Peyer's patch (tissue), 4 donors: ENCODE results near the gene EXOC4. TPM values are rescaled to one million over a fixed set of nuclear protein-coding genes. Genes with fewer than 3 reads are reported as not detected.

Source experiments
- DNase-seq, 3 donors: peaks; one replicate each; pipeline ENCODE4 v3.0.0-alpha.2; 2017 to 2019
- H3K27ac ChIP-seq, 4 donors: fragments of 200-600 bp; sonication (generic); one replicate each; pipeline ENCODE4 v1.5.1; 2016 to 2019
- H3K27me3 ChIP-seq, 2 donors: fragments of 200-600 bp; sonication (generic); one replicate each; pipeline ENCODE4 v1.5.1; 2019
- H3K36me3 ChIP-seq, 3 donors: fragments of 200-600 bp; sonication (generic); one replicate each; pipeline ENCODE4 v1.5.1; 2016 to 2019
- H3K4me1 ChIP-seq, 4 donors: fragments of 200-600 bp; sonication (generic); one replicate each; pipeline ENCODE4 v1.5.1; 2016 to 2019
- H3K4me3 ChIP-seq, 4 donors: fragments of 200-600 bp; sonication (generic); 1 replicate in 3 of 4; 2 replicates in 1 of 4; pipeline ENCODE4 v1.5.1; 2016 to 2019; ENCODE audit warnings: mild to moderate bottlenecking in 1 of 4
- H3K9me3 ChIP-seq, 4 donors: fragments of 200-600 bp; sonication (generic); one replicate each; pipeline ENCODE4 v1.5.1; 2016 to 2019; ENCODE audit warnings: mild to moderate bottlenecking in 1 of 4
- CTCF ChIP-seq, 6 experiments: fragments of 450-650 bp in 4 of 6; fragments of 200-600 bp in 2 of 6; sonication (generic) in 1 of 6; IDR thresholded peaks; one replicate each; pipeline ENCODE4 v1.5.1; 2017 to 2019; ENCODE audit warnings: antibody characterized with exemption in 6 of 6, mild to moderate bottlenecking in 3 of 6, moderate library complexity in 1 of 6
- POLR2A ChIP-seq, 2 donors: fragments of 450-650 bp; IDR thresholded peaks; one replicate each; pipeline ENCODE4 v1.5.1; 2017; ENCODE audit warnings: antibody characterized with exemption in 2 of 2, mild to moderate bottlenecking in 2 of 2, moderate library complexity in 2 of 2
- total RNA-seq, 4 donors: library from RNA; depleted of rRNA; stranded (reverse); fragments of >200 nt; gene quantifications; one replicate each; pipeline ENCODE4 v1.1.0, GENCODE V29; 2016

Gene EXOC4
- total RNA-seq, 4 donors from 2014 or later, result 128 to 502 (median 141) TPM

- Histone ChIP-seq H3K4me3 (no peak overlapping the region), H3K27ac (no peak overlapping the region), H3K4me1 (no peaks in the 10 kb centered on the region), H3K27me3 (no peaks in the 10 kb centered on the region), H3K9me3 (no peaks in the 10 kb centered on the region), H3K36me3 (no peaks in the 10 kb centered on the region)
- TF ChIP-seq CTCF (IDR thresholded peaks at IDR 0.05) (no peak), POLR2A (IDR thresholded peaks at IDR 0.05) (no peak)
- no peak for DNase-seq
Measured at GRCh38 chr7:133843341-133843740, 590.5 kb downstream of the EXOC4 start.

DNA sequence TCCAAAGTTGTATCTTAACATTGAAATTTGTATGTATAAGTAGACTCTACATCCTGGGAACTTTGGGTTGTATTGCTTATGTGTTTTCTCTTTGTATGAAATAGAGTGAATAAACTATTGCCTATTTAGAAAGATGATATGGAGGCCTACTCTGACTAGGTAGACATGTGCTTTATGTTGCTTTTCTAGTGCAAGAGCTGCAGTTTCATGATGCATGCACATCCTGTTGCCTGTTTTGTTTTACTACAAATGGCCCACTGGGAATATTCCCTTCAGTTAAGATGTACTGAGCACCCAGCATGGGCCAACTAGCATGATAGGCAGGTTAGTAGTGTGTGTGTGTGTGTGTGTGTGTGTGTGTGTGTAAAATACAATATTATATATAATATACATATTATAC lies 592.1 kb downstream of the EXOC4 start:
- DNase-seq, result no peak
- no peak for TF ChIP-seq CTCF (IDR thresholded peaks at IDR 0.05)
- TF ChIP-seq POLR2A (IDR thresholded peaks at IDR 0.05), result no peak
- Histone ChIP-seq H3K27ac (no peak overlapping the region), H3K4me1 (no peaks in the 10 kb centered on the region), H3K9me3 (no peaks in the 10 kb centered on the region), H3K27me3 (no peaks in the 10 kb centered on the region), H3K36me3 (no peaks in the 10 kb centered on the region), H3K4me3 (no peak overlapping the region)

- no peak for DNase-seq
- Histone ChIP-seq H3K36me3 (no peaks in the 10 kb centered on the region), H3K27me3 (no peaks in the 10 kb centered on the region), H3K4me1 (no peaks in the 10 kb centered on the region), H3K4me3 (no peak overlapping the region), H3K9me3 (no peaks in the 10 kb centered on the region), H3K27ac (no peak overlapping the region)
- TF ChIP-seq CTCF (IDR thresholded peaks at IDR 0.05) (no peak), POLR2A (IDR thresholded peaks at IDR 0.05) (no peak)
Measured at GRCh38 chr7:133846203-133846945, 593.5 kb downstream of the EXOC4 start.

DNA sequence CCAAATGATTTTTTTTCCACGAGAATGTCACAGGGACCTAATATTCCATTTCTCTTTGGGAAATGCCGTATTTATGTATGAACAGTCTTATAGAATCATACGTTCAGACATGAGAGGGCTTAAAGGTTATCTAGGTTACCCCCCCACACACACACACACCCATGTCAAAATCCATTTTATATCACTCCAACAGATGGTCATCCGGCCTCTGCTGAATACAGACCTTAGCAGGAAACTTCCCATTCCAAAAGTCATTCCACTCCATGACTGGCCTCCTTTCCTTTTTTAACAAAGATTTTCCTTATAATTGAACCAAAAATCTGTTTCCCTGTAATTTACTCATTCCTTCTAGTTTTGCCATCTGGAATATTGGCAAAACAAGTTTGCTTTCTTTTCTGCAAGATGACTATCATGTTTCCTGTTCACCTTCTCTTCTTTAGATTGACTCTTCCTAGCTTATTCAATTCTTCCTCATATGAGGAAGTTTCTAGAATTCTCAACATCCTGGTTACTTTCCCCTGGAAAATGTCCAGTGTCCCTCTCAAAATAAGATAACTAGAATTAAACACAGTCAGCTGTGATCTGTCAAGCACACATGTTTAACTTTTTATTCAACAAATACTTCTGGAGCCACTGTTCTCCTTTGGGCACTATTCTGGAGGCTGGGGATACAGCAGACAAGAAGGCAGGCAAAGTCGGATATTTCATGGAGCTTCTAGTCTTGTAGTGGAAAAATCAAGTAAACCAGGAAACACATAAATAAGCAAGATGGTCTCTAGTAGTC lies 597.8 kb downstream of the EXOC4 start:
- H3K4me1 ChIP-seq, result no peaks in the 10 kb centered on the region
- no peak overlapping the region for H3K4me3 ChIP-seq
- no peaks in the 10 kb centered on the region for H3K9me3 ChIP-seq
- no peak for TF ChIP-seq CTCF (IDR thresholded peaks at IDR 0.05)
- no peak for TF ChIP-seq POLR2A (IDR thresholded peaks at IDR 0.05)
- no peaks in the 10 kb centered on the region for H3K27me3 ChIP-seq
- no peak overlapping the region for H3K27ac ChIP-seq
- no peaks in the 10 kb centered on the region for H3K36me3 ChIP-seq
- DNase-seq, result no peak

- Histone ChIP-seq H3K27me3 (no peaks in the 10 kb centered on the region), H3K36me3 (no peaks in the 10 kb centered on the region), H3K4me1 (no peaks in the 10 kb centered on the region), H3K9me3 (no peaks in the 10 kb centered on the region), H3K27ac (no peak overlapping the region), H3K4me3 (no peak overlapping the region)
- TF ChIP-seq CTCF (IDR thresholded peaks at IDR 0.05), result no peak
- no peak for TF ChIP-seq POLR2A (IDR thresholded peaks at IDR 0.05)
- DNase-seq, result no peak
Measured at GRCh38 chr7:133851411-133851810, 598.5 kb downstream of the EXOC4 start.
